ENCODE data around the gene JAM3.

DNA sequence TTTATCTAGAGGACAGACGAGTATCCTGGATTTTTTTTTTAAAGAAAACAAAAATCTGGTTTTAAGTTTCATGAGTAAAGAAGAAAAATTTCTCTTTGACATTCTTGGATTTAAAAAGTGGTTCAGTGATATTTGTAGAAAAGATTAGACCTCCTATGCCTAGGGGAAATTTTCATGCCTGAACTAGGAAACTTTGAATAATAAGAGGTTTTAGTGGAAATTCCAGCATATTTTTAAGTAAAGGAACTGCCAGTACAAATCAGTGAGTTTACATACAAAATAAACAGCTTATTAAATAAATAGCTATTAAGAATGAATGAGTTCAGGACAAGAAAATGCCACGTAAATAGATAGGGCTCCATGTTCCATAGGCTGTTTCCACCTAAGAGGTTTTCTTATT lies 17.5 kb downstream of the JAM3 start:
- TF ChIP-seq POLR2A (IDR thresholded peaks at IDR 0.05) (no peak), POLR2AphosphoS5 (IDR thresholded peaks at IDR 0.05) (no peak)
- TF ChIP-seq, protein P1, sequence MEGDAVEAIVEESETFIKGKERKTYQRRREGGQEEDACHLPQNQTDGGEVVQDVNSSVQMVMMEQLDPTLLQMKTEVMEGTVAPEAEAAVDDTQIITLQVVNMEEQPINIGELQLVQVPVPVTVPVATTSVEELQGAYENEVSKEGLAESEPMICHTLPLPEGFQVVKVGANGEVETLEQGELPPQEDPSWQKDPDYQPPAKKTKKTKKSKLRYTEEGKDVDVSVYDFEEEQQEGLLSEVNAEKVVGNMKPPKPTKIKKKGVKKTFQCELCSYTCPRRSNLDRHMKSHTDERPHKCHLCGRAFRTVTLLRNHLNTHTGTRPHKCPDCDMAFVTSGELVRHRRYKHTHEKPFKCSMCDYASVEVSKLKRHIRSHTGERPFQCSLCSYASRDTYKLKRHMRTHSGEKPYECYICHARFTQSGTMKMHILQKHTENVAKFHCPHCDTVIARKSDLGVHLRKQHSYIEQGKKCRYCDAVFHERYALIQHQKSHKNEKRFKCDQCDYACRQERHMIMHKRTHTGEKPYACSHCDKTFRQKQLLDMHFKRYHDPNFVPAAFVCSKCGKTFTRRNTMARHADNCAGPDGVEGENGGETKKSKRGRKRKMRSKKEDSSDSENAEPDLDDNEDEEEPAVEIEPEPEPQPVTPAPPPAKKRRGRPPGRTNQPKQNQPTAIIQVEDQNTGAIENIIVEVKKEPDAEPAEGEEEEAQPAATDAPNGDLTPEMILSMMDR (IDR thresholded peaks at IDR 0.05): no peak
